ENCODE data around the gene APAF1. TPM values are rescaled to one million over a fixed set of nuclear protein-coding genes. Genes with fewer than 3 reads are reported as not detected.

The APAF1 gene
- total RNA-seq, 3 donors from 2014 or later (not counting 1 experiment from before 2014, with no cell fraction given): 33.5 to 43.7 (median 34.9) TPM

GRCh38 chr12:98646294-98647090, 1.4 kb downstream of the APAF1 start:
- Mint-ChIP-seq H3K27me3 (ENCODE audit: low read depth in 2 of 2) (no peaks in the 10 kb centered on the region), H3K36me3 (peaks cover 12% of the 10 kb centered on the region), H3K4me1 (peaks cover 25 to 27% of the 10 kb centered on the region in 2 donors), H3K9me3 (no peaks in the 10 kb centered on the region), H3K27ac (peak overlapping the region; percentile 94 to 99), H3K4me3 (peak overlapping the region; percentile 94)
- 3% methylated on average over 6 of the region's 8 CpGs for WGBS (ENCODE audit: insufficient coverage)
- peaks cover 4% of the 10 kb centered on the region for H3K4me1 ChIP-seq (ENCODE audit: control insufficient read depth, insufficient read depth, low read length)
- intact Hi-C loops (cut with micrococcal nuclease): loop anchor here (5.0 kb wide), 2 partner anchors 129 to 144 kb away; partner anchors contain the start of gene TMPO
- ATAC-seq (no peak), DNase-seq (peak in 1 of 2 donors; percentile 25)
- no peak for TF ChIP-seq CTCF (IDR thresholded peaks at IDR 0.05)
- peak overlapping the region; percentile 82 for H3K4me3 ChIP-seq (ENCODE audit: low read length)
- H3K27ac ChIP-seq (ENCODE audit: low read length): no peak overlapping the region
- no peaks in the 10 kb centered on the region for H3K27me3 ChIP-seq (ENCODE audit: control insufficient read depth, insufficient read depth, low read length)
- no peaks in the 10 kb centered on the region for H3K9me3 ChIP-seq (ENCODE audit: control insufficient read depth, insufficient read depth, low read length)
- peaks cover 24% of the 10 kb centered on the region for H3K36me3 ChIP-seq (ENCODE audit: control insufficient read depth, insufficient read depth, low read length)

DNA sequence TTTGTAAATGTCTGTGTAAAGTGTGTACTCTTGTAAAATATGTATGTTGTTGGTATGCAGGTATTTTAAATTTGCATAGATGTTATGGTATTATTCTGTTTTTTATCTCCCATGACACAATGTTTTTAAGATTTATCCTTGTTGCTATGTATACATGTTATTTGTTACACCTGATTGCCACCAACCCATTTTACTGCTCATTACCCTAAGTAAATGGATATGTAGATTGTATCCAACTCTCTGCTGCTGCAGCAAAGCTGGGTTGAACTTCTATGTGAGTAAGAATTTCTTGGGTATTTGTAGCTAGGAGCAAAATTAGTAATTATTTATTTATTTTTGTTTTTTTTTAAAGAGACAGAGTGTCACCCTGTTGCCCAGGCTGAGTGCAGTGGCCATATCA, 6.2 kb downstream of the APAF1 start:
- ATAC-seq (no peak), DNase-seq (no peak)
- peaks cover 12% of the 10 kb centered on the region for H3K36me3 Mint-ChIP-seq
- peaks cover 15 to 18% of the 10 kb centered on the region in 2 donors for H3K4me1 Mint-ChIP-seq
- no peaks in the 10 kb centered on the region for H3K9me3 Mint-ChIP-seq
- no peak overlapping the region for H3K27ac Mint-ChIP-seq
- no peaks in the 10 kb centered on the region for H3K27me3 Mint-ChIP-seq (ENCODE audit: low read depth in 2 of 2)
- no peak overlapping the region for H3K4me3 ChIP-seq (ENCODE audit: low read length)
- no peaks in the 10 kb centered on the region for H3K27me3 ChIP-seq (ENCODE audit: control insufficient read depth, insufficient read depth, low read length)
- H3K4me1 ChIP-seq (ENCODE audit: control insufficient read depth, insufficient read depth, low read length): peaks cover 4% of the 10 kb centered on the region
- no peak overlapping the region for H3K4me3 Mint-ChIP-seq
- intact Hi-C loops (cut with micrococcal nuclease): no loop called here
- TF ChIP-seq CTCF (IDR thresholded peaks at IDR 0.05): no peak
- peaks cover 29% of the 10 kb centered on the region for H3K36me3 ChIP-seq (ENCODE audit: control insufficient read depth, insufficient read depth, low read length)
- H3K9me3 ChIP-seq (ENCODE audit: control insufficient read depth, insufficient read depth, low read length): no peaks in the 10 kb centered on the region
- H3K27ac ChIP-seq (ENCODE audit: low read length): no peak overlapping the region

DNA sequence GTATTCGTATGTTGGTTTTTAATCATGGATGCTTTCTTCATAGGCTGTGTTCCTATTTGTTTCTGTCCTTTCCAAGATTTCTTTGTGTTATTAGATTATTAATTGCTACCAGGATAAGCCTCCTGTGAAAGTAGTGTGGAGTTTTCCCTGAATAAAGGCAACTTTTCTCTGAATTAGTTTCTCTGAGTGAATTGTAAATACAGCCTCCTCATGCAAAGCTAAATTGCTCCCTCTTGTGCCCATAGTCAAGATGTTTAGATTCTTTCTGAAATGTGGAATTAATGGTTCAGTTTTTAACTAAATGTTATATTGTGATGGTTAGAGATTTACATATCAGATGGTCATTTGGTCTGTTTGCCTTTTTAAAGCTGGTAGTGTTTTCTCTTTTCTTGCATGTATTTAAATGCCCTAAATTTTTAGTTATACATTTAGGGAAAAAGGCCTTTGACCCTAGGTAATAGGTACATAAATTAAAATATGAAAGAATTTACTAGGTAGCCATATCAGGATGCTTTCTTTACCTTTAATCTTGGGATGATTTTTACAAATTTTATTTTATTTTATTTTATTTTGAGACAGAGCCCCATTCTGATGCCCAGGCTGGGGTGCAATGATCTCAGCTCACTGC, 8.9 kb downstream of the APAF1 start:
- peak; percentile 68 for TF ChIP-seq CTCF (IDR thresholded peaks at IDR 0.05)
- peaks cover 47% of the 10 kb centered on the region for H3K36me3 ChIP-seq (ENCODE audit: control insufficient read depth, insufficient read depth, low read length)
- no peaks in the 10 kb centered on the region for H3K27me3 Mint-ChIP-seq (ENCODE audit: low read depth in 2 of 2)
- H3K36me3 Mint-ChIP-seq: peaks cover 10% of the 10 kb centered on the region
- no peaks in the 10 kb centered on the region for H3K4me1 ChIP-seq (ENCODE audit: control insufficient read depth, insufficient read depth, low read length)
- WGBS (ENCODE audit: insufficient coverage): no CpG with 5 or more reads among the region's 1 CpG
- H3K27ac ChIP-seq (ENCODE audit: low read length): no peak overlapping the region
- H3K4me3 Mint-ChIP-seq: no peak overlapping the region
- peaks cover 5 to 13% of the 10 kb centered on the region in 2 donors for H3K4me1 Mint-ChIP-seq
- intact Hi-C loops (cut with micrococcal nuclease): loop anchor here (1.0 to 2.0 kb wide), 2 partner anchors 87 to 163 kb away; no protein-coding TSS in a partner anchor
- no peaks in the 10 kb centered on the region for H3K27me3 ChIP-seq (ENCODE audit: control insufficient read depth, insufficient read depth, low read length)
- no peaks in the 10 kb centered on the region for H3K9me3 ChIP-seq (ENCODE audit: control insufficient read depth, insufficient read depth, low read length)
- peak in 1 of 2 donors; percentile 76 for DNase-seq
- no peaks in the 10 kb centered on the region for H3K9me3 Mint-ChIP-seq
- H3K4me3 ChIP-seq (ENCODE audit: low read length): no peak overlapping the region
- peak overlapping the region in 1 of 2 donors; percentile 13 for H3K27ac Mint-ChIP-seq
- ATAC-seq: peak; percentile 52 to 80 (median 69)
